ENCODE results near the gene KRT86. TPM values are rescaled to one million over a fixed set of nuclear protein-coding genes. Genes with fewer than 3 reads are reported as not detected.

Gene KRT86
- total and polyA plus RNA-seq, 2 of the 13 experiments (the other 11 are each of a cell fraction or from before 2014, with no cell fraction given) = not detected

DNA sequence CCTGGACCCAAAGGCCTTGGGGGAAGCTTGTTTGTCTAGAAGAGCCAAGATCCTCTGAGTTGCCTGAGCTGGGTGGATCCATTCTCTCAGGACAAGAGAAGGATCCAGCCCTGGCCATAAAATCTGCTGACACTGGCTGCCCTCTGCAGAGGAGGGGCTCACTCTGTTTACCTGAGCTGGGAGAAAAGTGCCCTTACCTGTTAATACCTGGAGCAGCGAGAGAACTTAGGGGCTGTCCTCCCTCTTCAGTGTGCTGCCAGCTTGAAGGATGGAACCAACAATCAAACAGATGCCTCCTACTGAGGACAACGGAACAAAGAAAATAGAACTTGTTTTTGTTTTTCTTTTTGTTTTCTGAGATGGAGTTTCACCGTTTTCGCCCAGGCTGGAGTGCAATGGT lies 48.7 kb upstream of the KRT86 start (continued):
- no peak for TF ChIP-seq ZNF839 (CRISPR knock-in tag; IDR thresholded peaks at IDR 0.05; ENCODE audit: borderline replicate concordance)
- TF ChIP-seq, protein P1, sequence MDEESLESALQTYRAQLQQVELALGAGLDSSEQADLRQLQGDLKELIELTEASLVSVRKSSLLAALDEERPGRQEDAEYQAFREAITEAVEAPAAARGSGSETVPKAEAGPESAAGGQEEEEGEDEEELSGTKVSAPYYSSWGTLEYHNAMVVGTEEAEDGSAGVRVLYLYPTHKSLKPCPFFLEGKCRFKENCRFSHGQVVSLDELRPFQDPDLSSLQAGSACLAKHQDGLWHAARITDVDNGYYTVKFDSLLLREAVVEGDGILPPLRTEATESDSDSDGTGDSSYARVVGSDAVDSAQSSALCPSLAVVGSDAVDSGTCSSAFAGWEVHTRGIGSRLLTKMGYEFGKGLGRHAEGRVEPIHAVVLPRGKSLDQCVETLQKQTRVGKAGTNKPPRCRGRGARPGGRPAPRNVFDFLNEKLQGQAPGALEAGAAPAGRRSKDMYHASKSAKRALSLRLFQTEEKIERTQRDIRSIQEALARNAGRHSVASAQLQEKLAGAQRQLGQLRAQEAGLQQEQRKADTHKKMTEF (CRISPR knock-in tag; IDR thresholded peaks at IDR 0.05) = no peak
- TF ChIP-seq ZNF703 (CRISPR knock-in tag; IDR thresholded peaks at IDR 0.05; ENCODE audit: borderline replicate concordance) = no peak
- TF ChIP-seq BHLHE40 (IDR thresholded peaks at IDR 0.05; ENCODE audit: low read length) = no peak
- TF ChIP-seq, protein P2, sequence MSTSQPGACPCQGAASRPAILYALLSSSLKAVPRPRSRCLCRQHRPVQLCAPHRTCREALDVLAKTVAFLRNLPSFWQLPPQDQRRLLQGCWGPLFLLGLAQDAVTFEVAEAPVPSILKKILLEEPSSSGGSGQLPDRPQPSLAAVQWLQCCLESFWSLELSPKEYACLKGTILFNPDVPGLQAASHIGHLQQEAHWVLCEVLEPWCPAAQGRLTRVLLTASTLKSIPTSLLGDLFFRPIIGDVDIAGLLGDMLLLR (CRISPR knock-in tag; IDR thresholded peaks at IDR 0.05) = no peak
- no peak for TF ChIP-seq ZKSCAN1 (IDR thresholded peaks at IDR 0.05; ENCODE audit: low read length)
- TF ChIP-seq, protein P3, sequence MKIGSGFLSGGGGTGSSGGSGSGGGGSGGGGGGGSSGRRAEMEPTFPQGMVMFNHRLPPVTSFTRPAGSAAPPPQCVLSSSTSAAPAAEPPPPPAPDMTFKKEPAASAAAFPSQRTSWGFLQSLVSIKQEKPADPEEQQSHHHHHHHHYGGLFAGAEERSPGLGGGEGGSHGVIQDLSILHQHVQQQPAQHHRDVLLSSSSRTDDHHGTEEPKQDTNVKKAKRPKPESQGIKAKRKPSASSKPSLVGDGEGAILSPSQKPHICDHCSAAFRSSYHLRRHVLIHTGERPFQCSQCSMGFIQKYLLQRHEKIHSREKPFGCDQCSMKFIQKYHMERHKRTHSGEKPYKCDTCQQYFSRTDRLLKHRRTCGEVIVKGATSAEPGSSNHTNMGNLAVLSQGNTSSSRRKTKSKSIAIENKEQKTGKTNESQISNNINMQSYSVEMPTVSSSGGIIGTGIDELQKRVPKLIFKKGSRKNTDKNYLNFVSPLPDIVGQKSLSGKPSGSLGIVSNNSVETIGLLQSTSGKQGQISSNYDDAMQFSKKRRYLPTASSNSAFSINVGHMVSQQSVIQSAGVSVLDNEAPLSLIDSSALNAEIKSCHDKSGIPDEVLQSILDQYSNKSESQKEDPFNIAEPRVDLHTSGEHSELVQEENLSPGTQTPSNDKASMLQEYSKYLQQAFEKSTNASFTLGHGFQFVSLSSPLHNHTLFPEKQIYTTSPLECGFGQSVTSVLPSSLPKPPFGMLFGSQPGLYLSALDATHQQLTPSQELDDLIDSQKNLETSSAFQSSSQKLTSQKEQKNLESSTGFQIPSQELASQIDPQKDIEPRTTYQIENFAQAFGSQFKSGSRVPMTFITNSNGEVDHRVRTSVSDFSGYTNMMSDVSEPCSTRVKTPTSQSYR (CRISPR knock-in tag; IDR thresholded peaks at IDR 0.05; ENCODE audit: borderline replicate concordance) = no peak
- TF ChIP-seq, protein P4, sequence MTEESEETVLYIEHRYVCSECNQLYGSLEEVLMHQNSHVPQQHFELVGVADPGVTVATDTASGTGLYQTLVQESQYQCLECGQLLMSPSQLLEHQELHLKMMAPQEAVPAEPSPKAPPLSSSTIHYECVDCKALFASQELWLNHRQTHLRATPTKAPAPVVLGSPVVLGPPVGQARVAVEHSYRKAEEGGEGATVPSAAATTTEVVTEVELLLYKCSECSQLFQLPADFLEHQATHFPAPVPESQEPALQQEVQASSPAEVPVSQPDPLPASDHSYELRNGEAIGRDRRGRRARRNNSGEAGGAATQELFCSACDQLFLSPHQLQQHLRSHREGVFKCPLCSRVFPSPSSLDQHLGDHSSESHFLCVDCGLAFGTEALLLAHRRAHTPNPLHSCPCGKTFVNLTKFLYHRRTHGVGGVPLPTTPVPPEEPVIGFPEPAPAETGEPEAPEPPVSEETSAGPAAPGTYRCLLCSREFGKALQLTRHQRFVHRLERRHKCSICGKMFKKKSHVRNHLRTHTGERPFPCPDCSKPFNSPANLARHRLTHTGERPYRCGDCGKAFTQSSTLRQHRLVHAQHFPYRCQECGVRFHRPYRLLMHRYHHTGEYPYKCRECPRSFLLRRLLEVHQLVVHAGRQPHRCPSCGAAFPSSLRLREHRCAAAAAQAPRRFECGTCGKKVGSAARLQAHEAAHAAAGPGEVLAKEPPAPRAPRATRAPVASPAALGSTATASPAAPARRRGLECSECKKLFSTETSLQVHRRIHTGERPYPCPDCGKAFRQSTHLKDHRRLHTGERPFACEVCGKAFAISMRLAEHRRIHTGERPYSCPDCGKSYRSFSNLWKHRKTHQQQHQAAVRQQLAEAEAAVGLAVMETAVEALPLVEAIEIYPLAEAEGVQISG (CRISPR knock-in tag; IDR thresholded peaks at IDR 0.05) = no peak

All from HepG2 (cell line).